NCI-H146 treated with DMSO at 0.1 percent for 48 hours (cell line): Measurements from ENCODE around the gene KRT6B.
"Not testable (repeated sequence)": the region's sequence is repeated elsewhere in the genome, so short reads cannot be mapped to it uniquely, and the experiment has no call there.

Source experiments
- DNase-seq: peaks from one replicate; lab custom pipeline; 2025; ENCODE audit not compliant: unreplicated experiment; lab: John Stamatoyannopoulos, UW

KRT6B gene

DNA sequence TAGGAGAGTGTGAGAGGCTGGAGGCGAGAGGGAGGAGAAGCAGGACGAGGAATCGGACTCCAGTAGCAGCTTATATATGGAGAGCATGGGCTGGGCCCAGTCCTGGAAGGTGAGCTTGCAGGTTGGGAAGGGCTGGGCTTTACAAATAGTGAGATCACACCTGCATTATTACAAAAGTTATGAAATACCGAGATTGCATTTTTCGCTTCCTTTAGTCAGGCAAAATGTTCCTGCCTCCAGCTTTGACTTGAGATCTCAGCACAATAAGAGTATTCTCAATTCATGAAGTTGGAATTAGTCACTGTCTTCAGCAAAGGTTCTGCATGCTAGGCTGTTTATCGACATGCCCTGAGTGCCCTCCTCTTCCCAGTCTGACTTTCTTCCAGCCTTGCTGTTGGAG, at the start of gene KRT6B:
KRT6B (minus strand) TSS at position 46 of the 400 bp plus-strand sequence. CDS start 68 bp downstream, outside the sequence.
- no peak for DNase-seq

DNA sequence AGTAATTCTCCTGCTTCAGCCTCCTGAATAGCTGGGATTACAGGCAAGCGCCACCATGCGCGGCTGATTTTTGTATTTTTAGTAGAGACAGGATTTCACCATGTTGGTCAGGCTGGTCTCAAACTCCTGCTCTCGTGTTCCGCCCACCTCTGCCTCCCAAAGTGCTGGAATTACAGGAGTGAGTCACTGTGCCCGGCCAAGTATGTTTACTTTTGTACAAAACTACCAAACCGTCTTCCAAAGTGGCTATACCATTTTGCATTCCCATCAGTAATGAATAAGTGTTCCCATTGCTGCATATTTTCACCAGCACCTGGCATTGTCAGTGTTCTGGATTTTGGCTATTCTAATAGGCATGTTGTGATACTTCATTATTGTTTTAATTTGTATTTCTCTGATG, 49.5 kb upstream of the KRT6B start:
- no peak for DNase-seq

DNA sequence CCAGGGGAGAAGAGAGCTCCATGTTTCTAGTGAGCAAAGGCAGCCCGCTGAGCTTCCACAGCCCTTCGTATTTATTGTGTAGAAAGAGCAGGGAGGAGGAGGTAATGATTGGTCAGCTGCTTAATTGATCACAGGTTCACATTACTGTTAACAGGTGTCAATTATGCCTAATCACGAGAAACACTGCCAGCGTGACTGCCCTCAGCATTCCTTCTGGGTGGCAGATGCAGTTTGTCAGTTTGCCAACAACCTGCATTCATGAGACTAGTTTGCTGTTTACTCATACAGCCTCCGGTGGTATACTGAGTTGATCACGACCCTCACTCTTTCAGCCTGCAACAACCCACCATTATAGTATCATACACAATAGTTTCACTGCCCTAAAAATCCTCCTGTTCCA, 48.6 kb upstream of the KRT6B start:
- not testable (repeated sequence) for DNase-seq

DNA sequence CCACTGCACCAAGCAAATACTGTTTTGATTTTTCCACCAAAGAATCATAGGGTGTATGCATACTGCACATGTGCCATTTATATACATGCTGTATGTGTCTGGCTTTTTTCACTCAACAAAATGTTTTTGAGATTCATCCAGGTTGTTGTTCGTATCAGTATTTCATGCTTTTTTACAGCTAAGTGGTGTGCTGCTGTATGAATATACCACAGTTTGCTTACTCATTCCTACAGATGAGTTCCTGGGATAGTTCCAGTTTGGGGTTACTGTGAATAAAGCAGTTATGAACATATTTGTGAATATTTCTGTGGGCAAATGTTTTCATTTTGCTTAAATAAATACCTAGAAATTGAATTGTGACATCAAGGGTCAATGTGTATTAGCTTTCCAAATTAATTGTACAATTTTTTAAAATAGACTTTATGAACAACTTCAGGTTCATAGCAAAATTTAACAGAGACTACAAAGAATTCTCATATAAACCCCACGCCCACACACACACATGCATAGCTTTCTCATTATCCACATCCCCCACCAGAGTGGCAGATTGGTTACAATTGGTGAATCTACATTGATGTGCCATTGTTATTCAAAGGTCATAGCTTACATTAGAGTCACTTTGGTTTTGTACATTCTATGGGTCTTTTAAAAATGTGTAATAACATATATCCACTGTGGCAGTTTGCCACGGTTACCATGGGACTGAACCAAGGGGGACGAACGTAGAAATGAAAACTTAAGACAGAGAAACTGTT, 48.0 kb upstream of the KRT6B start:
- no peak for DNase-seq

DNA sequence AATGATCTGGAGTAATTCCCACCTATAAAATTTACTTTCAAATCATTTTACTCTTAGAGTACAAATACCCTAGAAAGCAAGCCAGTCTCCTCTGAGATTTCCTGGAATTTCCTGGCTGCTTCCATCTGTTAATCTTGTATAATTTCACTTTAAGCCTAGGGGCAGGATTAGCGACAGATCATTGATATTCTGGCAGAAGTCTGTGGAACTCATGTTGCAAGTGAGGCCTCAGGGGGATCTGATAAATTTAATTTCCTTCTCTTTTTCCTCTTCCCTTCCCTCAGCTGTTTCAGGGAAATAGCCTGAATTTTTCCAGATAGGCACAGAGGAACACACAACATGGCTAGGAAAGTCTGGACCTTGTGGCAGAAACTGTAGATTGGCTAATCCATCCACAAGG, 47.0 kb upstream of the KRT6B start:
- DNase-seq = no peak

DNA sequence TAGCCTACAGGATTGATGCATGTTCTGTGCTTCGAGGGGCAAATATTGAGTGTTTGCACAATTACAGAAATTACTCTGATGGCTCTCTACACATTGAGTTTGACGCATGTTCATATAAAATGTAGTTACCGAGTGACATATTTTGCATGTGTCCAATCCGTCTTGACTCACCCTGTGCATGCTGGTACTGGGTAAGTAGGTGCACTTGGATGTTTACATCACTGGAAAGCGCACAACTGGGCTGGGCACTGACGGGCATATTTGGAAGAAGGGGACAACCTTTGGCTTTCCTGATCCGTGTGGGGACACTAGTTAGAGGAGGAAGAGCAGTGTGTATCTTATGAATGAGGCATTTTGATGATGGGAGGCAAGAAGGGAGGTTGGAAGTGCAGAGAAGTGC, 46.0 kb upstream of the KRT6B start:
- DNase-seq = no peak

DNA sequence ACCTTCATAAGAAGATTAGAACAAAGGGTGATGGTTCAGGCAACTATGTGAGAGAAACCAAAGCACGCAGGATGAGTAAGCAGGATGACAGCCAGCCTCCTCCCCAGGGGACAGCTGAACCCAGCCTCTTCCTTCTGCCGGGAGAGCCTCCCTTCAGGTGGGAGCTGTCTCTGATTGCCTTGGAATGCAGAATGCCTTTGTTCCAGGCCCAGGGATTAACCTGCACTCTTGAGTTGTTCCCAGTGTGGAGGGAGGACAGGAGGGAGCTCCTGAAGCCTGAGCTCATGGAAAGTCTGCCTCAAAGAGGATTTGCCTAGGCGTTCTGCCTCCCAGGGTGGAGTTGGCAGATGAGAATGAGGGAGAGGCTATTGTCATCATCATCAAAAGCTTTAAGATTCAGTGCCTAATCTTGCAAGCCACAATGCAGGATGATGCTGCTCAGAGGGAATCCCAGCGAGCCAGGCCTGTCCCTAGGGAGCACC, 44.7 kb upstream of the KRT6B start:
- peak; percentile 40 for DNase-seq

DNA sequence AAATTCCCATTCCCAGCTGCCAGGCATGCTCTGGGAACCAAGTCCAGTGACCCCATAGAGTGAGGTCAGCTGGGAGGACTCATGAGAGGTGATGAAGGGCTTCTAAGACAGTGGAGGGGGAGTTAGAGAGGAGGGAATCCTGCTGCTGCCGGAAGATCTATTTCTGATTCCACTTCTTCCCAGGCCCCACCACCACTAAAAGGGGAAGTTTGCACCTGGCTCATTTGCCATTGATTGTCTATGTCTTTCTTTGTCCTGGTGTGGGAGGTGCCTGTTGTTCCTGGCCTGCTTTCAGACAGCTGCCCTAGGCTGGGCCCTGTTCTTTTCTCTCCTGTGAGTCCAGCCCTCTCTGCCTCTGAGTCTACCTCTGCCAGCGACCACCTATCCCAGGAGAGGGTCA, 44.1 kb upstream of the KRT6B start:
- DNase-seq = peak; percentile 84

DNA sequence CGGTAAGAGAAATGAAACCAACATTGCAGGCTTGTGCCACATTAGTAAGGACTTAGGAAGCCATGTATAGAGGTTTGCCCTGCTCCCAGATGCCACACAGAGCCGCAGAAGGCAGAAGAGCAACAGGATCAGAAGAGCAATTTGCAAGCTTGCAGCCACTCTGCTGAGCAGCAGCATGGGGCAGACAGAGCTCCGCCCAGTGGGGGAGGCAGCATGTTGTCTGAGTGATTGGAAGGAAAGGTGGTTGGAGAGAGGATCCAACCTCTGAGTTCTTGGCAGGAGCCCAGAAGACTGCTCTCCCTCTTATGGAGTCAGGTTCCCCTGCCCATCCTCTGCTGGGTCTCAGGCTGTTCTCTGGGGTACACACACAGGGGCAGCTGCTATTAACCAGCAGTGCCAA, 43.4 kb upstream of the KRT6B start:
- DNase-seq = peak; percentile 49

DNA sequence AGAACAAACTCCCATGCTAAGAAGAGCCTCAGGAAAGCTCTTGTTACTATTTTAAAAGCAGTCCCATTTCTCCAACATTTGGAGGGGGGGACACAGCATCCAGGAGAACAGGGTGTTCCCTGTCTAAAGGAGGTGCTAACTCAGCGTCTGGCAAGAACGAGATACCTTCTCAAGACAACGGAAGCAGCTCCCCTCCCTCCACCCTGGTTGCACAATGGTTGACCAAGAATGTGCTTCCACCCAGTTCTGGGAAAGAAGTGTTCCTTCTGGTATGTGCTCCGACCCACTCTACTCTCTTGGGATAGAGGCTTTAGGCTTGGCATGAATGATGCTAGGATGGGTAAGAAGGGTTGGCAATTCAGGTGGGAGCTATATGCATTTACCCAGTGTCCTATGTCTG, 42.6 kb upstream of the KRT6B start:
- DNase-seq = no peak

DNA sequence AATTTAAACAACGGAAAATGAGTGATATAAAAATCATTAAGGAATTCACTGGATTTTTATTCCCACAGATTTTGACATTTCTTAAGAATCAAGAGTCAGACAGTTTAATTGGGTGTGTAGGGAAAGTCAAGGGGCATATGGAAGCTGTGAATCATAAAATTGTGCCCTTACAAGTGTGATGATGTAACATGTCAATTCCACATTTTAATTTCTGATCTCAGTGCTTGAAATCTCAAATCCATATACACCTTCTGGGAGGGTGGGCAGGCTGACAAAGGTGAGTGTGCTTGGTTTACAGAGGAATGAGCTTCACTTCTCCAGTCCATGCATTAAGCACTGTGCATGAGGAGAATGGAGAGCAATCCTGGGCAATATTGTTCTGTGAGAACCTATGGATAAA, 42.2 kb upstream of the KRT6B start:
- DNase-seq = no peak

DNA sequence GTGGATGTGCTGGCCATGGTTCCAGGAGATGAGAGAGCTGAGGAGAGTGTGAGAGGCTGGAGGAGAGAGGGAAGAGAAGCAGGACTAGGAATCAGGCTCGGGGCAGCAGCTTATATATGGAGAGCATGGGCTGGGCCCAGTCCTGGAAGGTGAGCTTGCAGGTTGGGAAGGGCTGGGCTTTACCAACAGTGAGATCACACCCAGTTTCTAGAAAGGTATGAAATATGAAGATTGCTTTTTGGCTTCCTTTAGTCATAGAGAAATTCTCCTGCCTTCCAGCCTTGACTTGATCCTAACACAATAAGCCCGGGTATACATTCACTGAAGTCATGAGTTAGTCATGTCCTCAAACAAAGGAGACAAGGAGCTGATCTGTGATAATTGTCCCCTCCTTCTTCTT, 41.2 kb upstream of the KRT6B start, which contains the start of gene KRT6A:
KRT6A (minus strand) TSS at position 86 of the 400 bp plus-strand sequence; CDS start at position 17, 69 bp downstream.
- no peak for DNase-seq

DNA sequence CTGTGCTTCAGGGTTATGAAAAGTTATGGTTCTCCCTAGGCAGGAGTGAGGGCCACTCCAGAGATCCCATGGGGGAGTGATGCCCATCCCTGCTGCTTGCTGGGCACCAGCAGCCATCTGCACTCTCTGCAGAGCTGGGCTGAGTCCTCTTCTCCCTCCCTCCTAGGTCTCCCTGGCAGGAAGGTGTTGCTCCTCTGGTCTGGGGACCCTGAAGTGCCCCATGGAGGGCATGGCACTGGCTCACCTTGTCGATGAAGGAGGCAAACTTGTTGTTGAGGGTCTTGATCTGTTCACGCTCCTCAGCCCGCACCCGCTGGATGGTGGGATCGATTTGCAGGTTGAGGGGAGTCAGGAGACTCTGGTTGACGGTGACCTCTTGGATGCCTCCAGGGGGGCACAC, 40.5 kb upstream of the KRT6B start:
- not testable (repeated sequence) for DNase-seq

DNA sequence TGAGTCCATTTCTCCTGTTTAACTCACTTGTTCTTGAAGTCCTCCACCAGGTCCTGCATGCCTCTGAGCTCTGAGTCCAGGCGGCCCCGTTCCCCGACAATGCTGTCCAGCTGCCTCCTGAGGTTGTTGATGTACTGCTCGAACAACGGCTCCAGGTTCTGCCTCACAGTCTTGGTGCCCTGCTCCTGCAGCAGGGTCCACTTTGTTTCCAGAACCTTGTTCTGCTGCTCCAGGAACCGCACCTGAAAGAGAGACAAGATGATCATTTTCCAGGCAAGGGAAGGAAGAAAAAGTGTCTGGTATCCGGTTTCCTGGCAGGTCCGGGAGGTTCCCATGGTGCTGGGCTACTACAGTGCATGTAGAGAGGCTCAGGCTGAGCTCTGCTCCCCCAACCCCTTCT, 39.5 kb upstream of the KRT6B start:
- DNase-seq = not testable (repeated sequence)

DNA sequence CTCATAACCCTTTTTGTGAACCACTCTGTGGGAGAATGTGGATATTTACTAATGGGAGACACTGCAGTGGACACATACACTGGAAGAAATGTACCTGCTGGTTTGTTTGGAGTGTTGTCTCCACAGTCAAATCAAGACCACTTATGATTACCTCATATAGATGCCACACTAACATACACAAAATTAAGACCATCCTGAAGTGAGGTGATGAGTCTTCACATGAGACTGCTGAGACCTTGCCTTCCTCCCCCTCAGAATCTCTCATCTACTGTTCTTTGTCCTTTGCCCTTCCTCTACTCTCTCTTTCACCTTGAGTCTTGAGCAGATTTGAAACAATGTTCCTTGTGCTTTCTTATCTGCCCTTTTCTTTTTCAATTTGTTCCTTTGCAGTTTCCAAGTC, 36.8 kb upstream of the KRT6B start:
- DNase-seq = no peak

DNA sequence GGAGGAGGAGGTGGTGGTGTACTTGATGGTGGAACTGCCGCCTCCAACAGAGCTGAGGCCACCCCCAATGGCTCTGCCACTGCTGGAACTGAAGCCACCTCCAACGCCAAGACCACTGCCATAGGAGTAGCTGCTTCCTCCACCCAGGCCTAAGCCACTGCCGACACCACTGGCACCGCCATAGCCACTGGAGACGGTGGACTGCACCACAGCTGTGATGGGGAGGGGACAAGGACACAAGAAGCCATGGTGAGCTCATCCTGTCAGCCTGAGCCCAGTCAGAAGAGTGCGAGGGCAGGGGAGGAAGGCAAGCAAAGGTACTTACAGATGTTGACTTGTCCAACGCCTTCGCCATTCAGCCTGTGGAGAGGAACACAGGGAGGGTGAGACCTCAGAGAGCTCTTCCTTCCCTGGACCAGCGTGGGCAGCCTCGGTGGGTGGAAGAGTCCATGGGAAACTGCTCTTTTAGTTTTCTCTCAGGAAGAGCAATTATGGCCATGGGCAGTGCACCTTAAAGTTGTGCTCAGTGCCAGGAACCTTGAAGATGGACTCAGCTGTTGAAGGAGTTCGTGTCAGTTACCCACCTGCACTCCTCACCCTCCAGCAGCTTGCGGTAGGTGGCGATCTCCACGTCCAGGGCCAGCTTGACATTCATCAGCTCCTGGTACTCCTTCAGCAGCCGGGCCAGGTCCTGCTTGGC, 35.9 kb upstream of the KRT6B start:
- DNase-seq = not testable (repeated sequence)

DNA sequence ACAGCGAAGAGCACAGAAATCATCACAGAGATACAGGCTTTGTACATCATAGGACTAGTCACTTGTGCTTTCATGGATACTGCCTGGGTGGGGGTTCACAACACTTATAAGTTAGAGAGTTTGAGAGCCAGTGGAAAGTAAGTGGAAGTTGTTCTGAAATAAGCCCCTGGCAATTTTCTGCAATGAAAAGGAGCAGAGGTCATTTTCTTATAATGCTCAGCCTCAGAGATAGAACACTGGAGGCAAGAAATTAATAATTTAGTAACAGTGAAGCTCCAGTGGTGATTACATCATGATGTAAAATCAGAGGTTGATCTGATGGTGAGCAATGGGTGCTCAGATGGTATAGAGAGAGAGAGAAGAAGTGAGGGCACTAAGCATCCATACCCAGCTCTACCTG, 35.3 kb upstream of the KRT6B start:
- no peak for DNase-seq

DNA sequence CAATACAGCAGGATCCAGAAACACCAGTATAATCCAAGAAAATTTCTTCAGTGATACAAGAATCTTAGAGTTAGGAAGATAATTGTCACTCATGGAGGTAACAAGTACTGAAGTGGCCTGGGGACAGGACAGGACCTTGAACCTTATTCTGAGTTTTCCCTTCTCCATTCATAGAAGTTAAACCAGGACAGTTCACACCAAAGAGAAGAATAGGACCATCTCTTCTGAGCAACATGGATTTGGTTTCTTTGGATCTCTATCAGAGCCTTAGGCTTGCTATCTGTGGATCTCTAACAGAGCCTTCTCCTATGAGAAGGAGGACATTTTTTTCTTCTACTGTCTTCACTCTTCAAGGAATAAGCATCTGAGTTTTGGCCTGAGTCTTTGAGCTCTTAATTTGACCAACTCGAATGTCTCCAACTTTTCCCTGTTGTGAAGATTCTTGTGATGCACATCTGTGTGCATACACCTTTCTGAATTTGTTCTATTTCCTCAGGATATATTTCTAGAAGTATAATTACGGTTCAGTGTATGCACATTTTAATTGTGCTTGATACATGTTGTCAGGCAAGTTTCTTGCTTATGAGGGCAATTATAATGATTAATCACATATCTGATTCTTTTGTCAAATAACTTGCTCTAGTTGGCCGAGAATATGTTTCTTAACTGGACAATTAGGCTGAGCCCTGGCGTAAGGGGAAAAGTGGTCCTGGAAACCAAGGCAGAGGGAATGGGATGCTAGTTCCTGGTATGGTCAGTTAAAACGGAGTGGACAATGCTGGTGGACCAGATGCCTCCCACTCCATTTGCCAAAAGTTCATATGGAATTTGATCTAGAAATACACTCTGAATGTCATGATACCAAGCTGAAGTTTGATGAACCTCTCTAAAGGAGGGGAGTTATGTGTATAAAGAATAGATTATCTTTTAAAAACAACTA, 34.5 kb upstream of the KRT6B start:
- DNase-seq = no peak

DNA sequence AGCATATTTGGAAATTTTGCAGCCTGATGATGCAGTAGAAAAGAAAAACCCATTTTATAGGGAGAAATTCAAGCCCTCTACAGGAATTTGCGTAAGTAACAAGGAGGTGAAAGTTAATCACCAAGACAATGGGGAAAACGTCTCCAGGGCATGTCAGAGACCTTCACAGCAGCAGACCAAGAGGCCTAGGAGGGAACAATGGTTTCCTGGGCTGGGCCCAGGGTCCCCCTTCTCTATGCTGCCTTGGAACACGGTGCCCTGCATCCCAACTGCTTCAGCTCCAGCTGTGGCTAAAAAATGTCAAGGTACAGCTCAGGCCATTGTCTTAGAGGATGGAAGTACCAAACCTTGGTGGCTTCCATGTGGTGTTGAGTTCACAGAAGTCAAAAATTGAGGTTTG, 28.1 kb upstream of the KRT6B start:
- no peak for DNase-seq

DNA sequence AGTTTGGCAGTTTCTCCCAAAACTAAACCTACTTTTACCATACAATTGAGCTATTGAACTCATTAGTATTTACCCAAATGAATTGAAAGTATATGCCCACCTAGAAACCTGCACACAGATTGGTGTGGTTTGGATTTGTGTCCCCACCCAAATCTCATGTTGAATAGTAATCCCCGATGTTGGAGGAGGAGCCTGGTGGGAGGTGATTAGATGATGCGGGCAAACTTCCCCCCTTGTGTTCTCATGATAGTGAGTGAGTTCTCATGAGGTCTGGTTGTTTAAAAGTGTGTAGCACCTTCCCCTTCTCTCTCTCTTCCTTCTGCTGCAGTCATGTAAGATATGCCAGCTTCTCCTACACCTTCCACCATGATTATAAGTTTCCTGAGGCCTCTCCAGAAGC, 25.7 kb upstream of the KRT6B start:
- DNase-seq = no peak

DNA sequence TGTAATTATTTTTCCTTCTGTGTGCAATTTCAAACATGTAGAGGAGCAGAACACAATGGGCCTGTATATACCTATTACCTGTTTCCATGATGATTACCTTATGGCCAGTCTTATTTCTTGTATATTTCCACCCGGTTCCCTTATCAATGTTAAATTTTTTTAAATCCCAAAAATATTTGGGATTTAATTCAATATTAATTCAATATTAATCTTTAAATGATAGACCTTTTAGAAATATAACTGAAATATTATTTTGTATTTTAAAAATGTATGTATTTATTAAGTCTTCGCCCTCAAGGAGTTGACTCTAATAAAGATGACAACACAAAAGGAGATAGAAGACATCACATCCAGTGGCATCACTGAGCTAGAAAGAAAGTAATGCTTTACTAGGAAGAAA, 22.3 kb upstream of the KRT6B start:
- no peak for DNase-seq
